Esophagus squamous epithelium (tissue), 4 donors: Measurements from ENCODE around the gene OBP2B.

Source experiments
- POLR2A ChIP-seq, 4 donors: fragments of 450-650 bp; IDR thresholded peaks; one replicate each; pipeline ENCODE4 v1.6.1; 2017; ENCODE audit warnings: antibody characterized with exemption in 4 of 4, mild to moderate bottlenecking in 4 of 4, moderate library complexity in 3 of 4
- TF ChIP-seq, protein P1 (sequence below), 6 experiments: fragments of 450-650 bp in 4 of 6; fragments of 200-600 bp in 2 of 6; sonication (generic) in 2 of 6; IDR thresholded peaks; one replicate each; pipeline ENCODE4 v1.5.1; 2016 to 2019; ENCODE audit warnings: antibody characterized with exemption in 6 of 6, mild to moderate bottlenecking in 4 of 6, moderate library complexity in 4 of 6

- TF ChIP-seq POLR2A (IDR thresholded peaks at IDR 0.05): no peak
- TF ChIP-seq, protein P1, sequence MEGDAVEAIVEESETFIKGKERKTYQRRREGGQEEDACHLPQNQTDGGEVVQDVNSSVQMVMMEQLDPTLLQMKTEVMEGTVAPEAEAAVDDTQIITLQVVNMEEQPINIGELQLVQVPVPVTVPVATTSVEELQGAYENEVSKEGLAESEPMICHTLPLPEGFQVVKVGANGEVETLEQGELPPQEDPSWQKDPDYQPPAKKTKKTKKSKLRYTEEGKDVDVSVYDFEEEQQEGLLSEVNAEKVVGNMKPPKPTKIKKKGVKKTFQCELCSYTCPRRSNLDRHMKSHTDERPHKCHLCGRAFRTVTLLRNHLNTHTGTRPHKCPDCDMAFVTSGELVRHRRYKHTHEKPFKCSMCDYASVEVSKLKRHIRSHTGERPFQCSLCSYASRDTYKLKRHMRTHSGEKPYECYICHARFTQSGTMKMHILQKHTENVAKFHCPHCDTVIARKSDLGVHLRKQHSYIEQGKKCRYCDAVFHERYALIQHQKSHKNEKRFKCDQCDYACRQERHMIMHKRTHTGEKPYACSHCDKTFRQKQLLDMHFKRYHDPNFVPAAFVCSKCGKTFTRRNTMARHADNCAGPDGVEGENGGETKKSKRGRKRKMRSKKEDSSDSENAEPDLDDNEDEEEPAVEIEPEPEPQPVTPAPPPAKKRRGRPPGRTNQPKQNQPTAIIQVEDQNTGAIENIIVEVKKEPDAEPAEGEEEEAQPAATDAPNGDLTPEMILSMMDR (IDR thresholded peaks at IDR 0.05): no peak
Measured at GRCh38 chr9:133204993-133205336, 4.1 kb downstream of the OBP2B start.
